HL-60 (cell line): ENCODE results near the gene MFSD2B.
A peak's percentile ranks its signal among the peaks of the same experiment; 100 is the strongest.

Source experiments
- DNase-seq, 2 experiments: peaks; one replicate each; pipeline ENCODE4 v3.0.0-alpha.2; 2010 to 2020; ENCODE audit warnings: low read depth in 1 of 2, low spot score in 1 of 2
- H3K27ac ChIP-seq: fragments of 250-450 bp; sonication (Bioruptor Pico); replicated peaks from 2 replicates; pipeline ENCODE4 v1.5.1; 2020; ENCODE audit warnings: mild to moderate bottlenecking, moderate library complexity
- H3K27me3 ChIP-seq: fragments of 250-450 bp; sonication (Bioruptor Pico); 2 replicates; pipeline ENCODE4 v1.5.1; 2021; ENCODE audit warnings: mild to moderate bottlenecking, moderate library complexity; ENCODE audit not compliant: insufficient read depth, poor library complexity, severe bottlenecking
- H3K4me3 ChIP-seq: replicated peaks from 2 replicates; pipeline ENCODE4 v1.5.1; 2011; ENCODE audit warnings: mild to moderate bottlenecking, control low read depth, low read length; ENCODE audit not compliant: insufficient read depth
- CTCF ChIP-seq: IDR thresholded peaks from one replicate; pipeline ENCODE4 v1.5.1; 2011; ENCODE audit warnings: low read length, control low read depth, inconsistent platforms; ENCODE audit not compliant: insufficient read depth
- GABPA ChIP-seq: IDR thresholded peaks from 2 replicates; pipeline ENCODE4 v1.6.1; 2012; ENCODE audit warnings: low read depth
- POLR2AphosphoS5 ChIP-seq: IDR thresholded peaks from 2 replicates; pipeline ENCODE4 v1.6.1; 2012; ENCODE audit warnings: low read depth
- SPI1 ChIP-seq: IDR thresholded peaks from 2 replicates; pipeline ENCODE4 v1.6.1; 2012; ENCODE audit warnings: low read depth, mild to moderate bottlenecking, borderline replicate concordance
- TF ChIP-seq, protein P1 (sequence below): IDR thresholded peaks from 2 replicates; pipeline ENCODE4 v1.6.1; 2012; ENCODE audit warnings: low read depth; ENCODE audit not compliant: insufficient replicate concordance

MFSD2B gene

GRCh38 chr2:24075259-24075658 lies 65.4 kb downstream of the MFSD2B start:
- peak overlapping the region; percentile 72 for H3K4me3 ChIP-seq
- no peaks in the 10 kb centered on the region for H3K27me3 ChIP-seq
- TF ChIP-seq POLR2AphosphoS5 (no peak), SPI1 (no peak), GABPA (no peak), CTCF (no peak)
- TF ChIP-seq, protein P1, sequence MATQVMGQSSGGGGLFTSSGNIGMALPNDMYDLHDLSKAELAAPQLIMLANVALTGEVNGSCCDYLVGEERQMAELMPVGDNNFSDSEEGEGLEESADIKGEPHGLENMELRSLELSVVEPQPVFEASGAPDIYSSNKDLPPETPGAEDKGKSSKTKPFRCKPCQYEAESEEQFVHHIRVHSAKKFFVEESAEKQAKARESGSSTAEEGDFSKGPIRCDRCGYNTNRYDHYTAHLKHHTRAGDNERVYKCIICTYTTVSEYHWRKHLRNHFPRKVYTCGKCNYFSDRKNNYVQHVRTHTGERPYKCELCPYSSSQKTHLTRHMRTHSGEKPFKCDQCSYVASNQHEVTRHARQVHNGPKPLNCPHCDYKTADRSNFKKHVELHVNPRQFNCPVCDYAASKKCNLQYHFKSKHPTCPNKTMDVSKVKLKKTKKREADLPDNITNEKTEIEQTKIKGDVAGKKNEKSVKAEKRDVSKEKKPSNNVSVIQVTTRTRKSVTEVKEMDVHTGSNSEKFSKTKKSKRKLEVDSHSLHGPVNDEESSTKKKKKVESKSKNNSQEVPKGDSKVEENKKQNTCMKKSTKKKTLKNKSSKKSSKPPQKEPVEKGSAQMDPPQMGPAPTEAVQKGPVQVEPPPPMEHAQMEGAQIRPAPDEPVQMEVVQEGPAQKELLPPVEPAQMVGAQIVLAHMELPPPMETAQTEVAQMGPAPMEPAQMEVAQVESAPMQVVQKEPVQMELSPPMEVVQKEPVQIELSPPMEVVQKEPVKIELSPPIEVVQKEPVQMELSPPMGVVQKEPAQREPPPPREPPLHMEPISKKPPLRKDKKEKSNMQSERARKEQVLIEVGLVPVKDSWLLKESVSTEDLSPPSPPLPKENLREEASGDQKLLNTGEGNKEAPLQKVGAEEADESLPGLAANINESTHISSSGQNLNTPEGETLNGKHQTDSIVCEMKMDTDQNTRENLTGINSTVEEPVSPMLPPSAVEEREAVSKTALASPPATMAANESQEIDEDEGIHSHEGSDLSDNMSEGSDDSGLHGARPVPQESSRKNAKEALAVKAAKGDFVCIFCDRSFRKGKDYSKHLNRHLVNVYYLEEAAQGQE: no peak
- DNase-seq: no peak
- peak overlapping the region; percentile 86; the same call in 1 of the 2 replicates for H3K27ac ChIP-seq
